K562 (cell line): Measurements from ENCODE around the gene AMFR. TPM values are rescaled to one million over a fixed set of nuclear protein-coding genes. Genes with fewer than 3 reads are reported as not detected.

Experiments used
- ATAC-seq: fragments of 200-7000 bp; cut with Tn5 transposase; 3 replicates; pipeline ENCODE4 v1.9.1; 2020; ENCODE audit warnings: moderate library complexity
- BruUV-seq: library from RNA; stranded (reverse); fragments of 400-500 nt; replicated peaks from 2 replicates; lab custom pipeline; 2021; lab: Mats Ljungman, UMichigan
- CTCF ChIA-PET: fragments of 300-600 bp; formaldehyde crosslinking; extraction: SDS; loops from one replicate; lab custom pipeline; 2021; ENCODE audit warnings: low intra/inter-chr PET ratio; lab: Yijun Ruan, JAX
- POLR2A ChIA-PET: fragments of 300-600, 350-650 bp; sonication (Branson Sonifier 250); formaldehyde crosslinking; extraction: SDS; loops from one replicate; lab custom pipeline; 2021; ENCODE audit warnings: antibody characterized with exemption, inconsistent platforms; lab: Yijun Ruan, JAX
- DNase-seq, 4 experiments: peaks; one replicate each; pipeline versions ENCODE4 v3.0.0 to v3.0.0-alpha.2; 2011 to 2018; ENCODE audit warnings: low spot score in 3 of 4, mixed read lengths in 3 of 4; ENCODE audit errors: extremely low read depth in 1 of 4
- FAIRE-seq: peaks from 2 replicates; lab custom pipeline; 2011; peaks lifted over from hg19 to GRCh38; lab: Jason Lieb, UNC
- H2AFZ ChIP-seq: 2 replicates; pipeline ENCODE4 v1.6.0; 2011; ENCODE audit warnings: low read depth, low read length, control low read depth, inconsistent platforms
- H3K27ac ChIP-seq: fragments of 200-600 bp; 3 replicates; pipeline ENCODE4 v1.8.0; 2011; ENCODE audit warnings: low read depth, mild to moderate bottlenecking, control low read depth, inconsistent platforms, low read length, moderate library complexity, mixed read lengths; ENCODE audit errors: extremely low read depth
- H3K27me3 ChIP-seq, 2 experiments: fragments of 300-600 bp in 1 of 2; 2 replicates in 1 of 2; 3 replicates in 1 of 2; pipeline versions ENCODE4 v1.6.0 to v1.8.0; 2011; ENCODE audit warnings: inconsistent platforms in 2 of 2, low read length in 2 of 2, mild to moderate bottlenecking in 1 of 2, mixed read lengths in 1 of 2, moderate library complexity in 1 of 2; ENCODE audit not compliant: control insufficient read depth in 2 of 2, insufficient read depth in 2 of 2
- H3K36me3 ChIP-seq: fragments of 300-600 bp; 3 replicates; pipeline ENCODE4 v1.8.0; 2011; ENCODE audit warnings: mild to moderate bottlenecking, low read length, inconsistent platforms; ENCODE audit not compliant: control insufficient read depth, insufficient read depth
- H3K4me1 ChIP-seq, 2 experiments: fragments of 200-600 bp in 1 of 2; replicated peaks in 1 of 2; 2 replicates in 1 of 2; 3 replicates in 1 of 2; pipeline versions ENCODE4 v1.5.1 to v1.8.0; 2011; ENCODE audit warnings: inconsistent platforms in 2 of 2, low read length in 2 of 2, mild to moderate bottlenecking in 1 of 2, mixed read lengths in 1 of 2, moderate library complexity in 1 of 2; ENCODE audit not compliant: control insufficient read depth in 2 of 2, insufficient read depth in 2 of 2
- H3K4me2 ChIP-seq: 2 replicates; pipeline ENCODE4 v1.6.1; 2011; ENCODE audit warnings: low read length, control low read depth, inconsistent platforms, mixed read lengths; ENCODE audit not compliant: insufficient read depth
- H3K4me3 ChIP-seq: fragments of 200-600 bp; sonication (generic), shearing (Covaris generic); 2 replicates; pipeline ENCODE4 v1.5.1; 2016; ENCODE audit warnings: control low read depth, inconsistent platforms
- H3K79me2 ChIP-seq: fragments of 200-600 bp; 3 replicates; pipeline ENCODE4 v1.8.0; 2011; ENCODE audit warnings: low read length, inconsistent platforms; ENCODE audit not compliant: control insufficient read depth, insufficient read depth
- H3K9ac ChIP-seq, 2 experiments: 2 replicates each; pipeline versions ENCODE4 v1.6.0 to v1.6.1; 2011; ENCODE audit warnings: low read depth in 2 of 2, low read length in 2 of 2, control low read depth in 1 of 2, inconsistent platforms in 1 of 2, mild to moderate bottlenecking in 1 of 2, mixed read lengths in 1 of 2; ENCODE audit not compliant: insufficient read depth in 1 of 2
- H3K9me1 ChIP-seq: one replicate; pipeline ENCODE4 v1.6.0; 2011; ENCODE audit warnings: inconsistent platforms, mild to moderate bottlenecking, low read length, moderate library complexity; ENCODE audit not compliant: control insufficient read depth, insufficient read depth
- H3K9me3 ChIP-seq: replicated peaks from 2 replicates; pipeline ENCODE4 v1.5.1; 2011; ENCODE audit warnings: low read depth, low read length, inconsistent platforms; ENCODE audit not compliant: control insufficient read depth, insufficient read depth
- H4K20me1 ChIP-seq: replicated peaks from 2 replicates; pipeline ENCODE4 v1.6.1; 2011; ENCODE audit warnings: low read length, inconsistent platforms, mixed read lengths; ENCODE audit not compliant: control insufficient read depth, insufficient read depth
- CCAR2 ChIP-seq: fragments of 200-400 bp; formaldehyde crosslinking; IDR thresholded peaks from 2 replicates; pipeline ENCODE4 v1.6.1; 2017; ENCODE audit warnings: mild to moderate bottlenecking, low read depth, low read length
- CHD7 ChIP-seq: fragments of 200-600 bp; sonication (generic); IDR thresholded peaks from one replicate; pipeline ENCODE4 v1.6.1; 2012; ENCODE audit warnings: mild to moderate bottlenecking, low read depth, low read length, inconsistent platforms
- GATAD2A ChIP-seq: fragments of 450-650 bp; IDR thresholded peaks from 2 replicates; pipeline ENCODE4 v1.6.1; 2017
- HDGF ChIP-seq: fragments of 450-650 bp; IDR thresholded peaks from 2 replicates; pipeline ENCODE4 v1.6.1; 2016
- POLR3A ChIP-seq: IDR thresholded peaks from 2 replicates; pipeline ENCODE4 v1.6.1; 2011; ENCODE audit warnings: borderline replicate concordance, mild to moderate bottlenecking, moderate library complexity; ENCODE audit not compliant: insufficient read length, insufficient read depth; ENCODE audit errors: extremely low read depth
- ZFPM2 ChIP-seq: fragments of 250-450 bp; sonication (Bioruptor Pico); IDR thresholded peaks from 2 replicates; pipeline ENCODE4 v1.5.1; 2022; ENCODE audit warnings: mild to moderate bottlenecking
- ZFX ChIP-seq: sonication (generic); formaldehyde crosslinking; IDR thresholded peaks from 2 replicates; pipeline ENCODE4 v1.8.0; 2022; ENCODE audit warnings: mild to moderate bottlenecking, missing genetic modification reagents, moderate library complexity
- in situ Hi-C: fragments of 300-500 bp; cut with MboI; formaldehyde crosslinking; loops from 4 replicates; pipeline ENCODE4 v1.15.0; 2018; ENCODE audit warnings: inconsistent platforms, mixed read lengths
- intact Hi-C: fragments of 100-400 bp; cut with micrococcal nuclease; formaldehyde crosslinking; loops from 2 replicates; pipeline ENCODE4 v1.14.2; 2022
- polyA plus RNA-seq, 8 experiments: library from polyadenylated mRNA; depleted of rRNA in 4 of 8; stranded (reverse) in 5 of 8; unstranded in 3 of 8; fragments of >200 nt; fragmentation: Nextera tagmentation in 2 of 8; fragmentation: Illumina TruSeq in 1 of 8; extraction: Ambion mirVana in 2 of 8; extraction: Trizol in 1 of 8; gene quantifications; 2 replicates each; pipeline versions ENCODE4 v1.2.1 to v1.2.3, GENCODE V29; 2011 to 2014; ENCODE audit warnings: inconsistent platforms in 1 of 8, missing spikeins in 1 of 8
- total RNA-seq, 7 experiments: library from RNA; depleted of rRNA in 6 of 7; stranded (reverse); fragments of >200 nt in 6 of 7; fragmentation: Illumina TruSeq in 2 of 7; extraction: Trizol in 2 of 7; gene quantifications; 2 replicates each; pipeline versions ENCODE4 v1.2.1 to v1.2.3, GENCODE V29; 2011 to 2021; ENCODE audit warnings: low replicate concordance in 1 of 7
- TF ChIP-seq, protein P1 (sequence below): fragments of 450-650 bp; IDR thresholded peaks from 2 replicates; pipeline ENCODE4 v1.7.0; 2016; ENCODE audit warnings: borderline replicate concordance

AMFR gene
- total and polyA plus RNA-seq, 9 of the 15 experiments (the other 6 are each of a cell fraction or from before 2014, with no cell fraction given): 15.6 to 113 (median 58.4) TPM

GRCh38 chr16:56420613-56421012, 4.7 kb downstream of the AMFR start:
- Histone ChIP-seq H3K4me3 (no peak overlapping the region), H3K79me2 (peaks cover 92% of the 10 kb centered on the region), H4K20me1 (peaks cover 12% of the 10 kb centered on the region; the same call in 1 of the 2 replicates), H3K4me2 (no peak overlapping the region), H3K4me1 (peaks cover 21 to 38% of the 10 kb centered on the region in 2 experiments), H3K9me3 (no peaks in the 10 kb centered on the region), H3K9me1 (no peaks in the 10 kb centered on the region), H3K9ac (0 out of 4 replicates have a peak overlapping the region, but pooled peaks of 1 of the 2 experiments have one; percentile 70), H3K27me3 (no peaks in the 10 kb centered on the region), H2AFZ (no peak overlapping the region)
- DNase-seq (no peak), ATAC-seq (no peak)
- BruUV-seq: no TSS peak
- in situ Hi-C loops: no loop called here
- POLR2A ChIA-PET: interaction anchor here (1.1 kb wide), 1 partner anchor 80 kb away, joined by 3 read pairs; no protein-coding TSS in a partner anchor
- CTCF ChIA-PET: no interaction called here
- TF ChIP-seq, protein P1, sequence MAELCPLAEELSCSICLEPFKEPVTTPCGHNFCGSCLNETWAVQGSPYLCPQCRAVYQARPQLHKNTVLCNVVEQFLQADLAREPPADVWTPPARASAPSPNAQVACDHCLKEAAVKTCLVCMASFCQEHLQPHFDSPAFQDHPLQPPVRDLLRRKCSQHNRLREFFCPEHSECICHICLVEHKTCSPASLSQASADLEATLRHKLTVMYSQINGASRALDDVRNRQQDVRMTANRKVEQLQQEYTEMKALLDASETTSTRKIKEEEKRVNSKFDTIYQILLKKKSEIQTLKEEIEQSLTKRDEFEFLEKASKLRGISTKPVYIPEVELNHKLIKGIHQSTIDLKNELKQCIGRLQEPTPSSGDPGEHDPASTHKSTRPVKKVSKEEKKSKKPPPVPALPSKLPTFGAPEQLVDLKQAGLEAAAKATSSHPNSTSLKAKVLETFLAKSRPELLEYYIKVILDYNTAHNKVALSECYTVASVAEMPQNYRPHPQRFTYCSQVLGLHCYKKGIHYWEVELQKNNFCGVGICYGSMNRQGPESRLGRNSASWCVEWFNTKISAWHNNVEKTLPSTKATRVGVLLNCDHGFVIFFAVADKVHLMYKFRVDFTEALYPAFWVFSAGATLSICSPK: no peak
- TF ChIP-seq HDGF (no peak), CCAR2 (no peak), GATAD2A (no peak), ZFPM2 (no peak), ZFX (CRISPR knock-in tag) (no peak), CHD7 (no peak), POLR3A (no peak)
- TF ChIP-seq, all 486 proteins: peak for 0
- intact Hi-C loops: no loop called here
- Histone ChIP-seq H3K27ac (no peak overlapping the region), H3K36me3 (peaks cover 7% of the 10 kb centered on the region; the same call in 1 of the 3 replicates)
- FAIRE-seq: no peak
